WTC11 (cell line): ENCODE results near the gene KXD1. TPM values are rescaled to one million over a fixed set of nuclear protein-coding genes. Genes with fewer than 3 reads are reported as not detected.

Experiments
- ATAC-seq: fragments of 200-7000 bp; cut with Tn5 transposase; 2 replicates; pipeline ENCODE4 v1.10.0; 2021; ENCODE audit warnings: mild to moderate bottlenecking, moderate library complexity
- CTCF ChIA-PET: fragments of 300-600 bp; sonication (Branson Sonifier 250); formaldehyde crosslinking; loops from one replicate; lab custom pipeline; 2021; ENCODE audit warnings: antibody characterized with exemption; lab: Charles Lee
- POLR2A ChIA-PET: fragments of 350-600 bp; sonication (Branson Sonifier 250); formaldehyde crosslinking; loops from one replicate; lab custom pipeline; 2021; ENCODE audit warnings: antibody characterized with exemption; lab: Charles Lee
- DNase-seq: peaks from one replicate; pipeline ENCODE4 v3.0.0; 2021; ENCODE audit warnings: low spot score
- H3K27ac Mint-ChIP-seq: 2 replicates; pipeline ENCODE4 v1.8.0; 2021; ENCODE audit warnings: mixed read lengths
- H3K27me3 Mint-ChIP-seq: 2 replicates; pipeline ENCODE4 v1.8.0; 2021; ENCODE audit warnings: low read depth, mild to moderate bottlenecking, moderate library complexity, mixed read lengths
- H3K36me3 Mint-ChIP-seq: 2 replicates; pipeline ENCODE4 v1.8.0; 2021; ENCODE audit warnings: mixed read lengths
- H3K4me1 Mint-ChIP-seq: 2 replicates; pipeline ENCODE4 v1.8.0; 2022; ENCODE audit warnings: mixed read lengths
- H3K4me3 Mint-ChIP-seq: 2 replicates; pipeline ENCODE4 v1.8.0; 2021; ENCODE audit warnings: mild to moderate bottlenecking, moderate library complexity, mixed read lengths
- H3K9me3 Mint-ChIP-seq: 2 replicates; pipeline ENCODE4 v1.8.0; 2021; ENCODE audit warnings: mixed read lengths
- CREB1 ChIP-seq: sonication (generic); formaldehyde crosslinking; IDR thresholded peaks from 2 replicates; pipeline ENCODE4 v1.8.0; 2023; ENCODE audit warnings: mild to moderate bottlenecking, missing genetic modification reagents
- ELF4 ChIP-seq: sonication (generic); formaldehyde crosslinking; IDR thresholded peaks from 2 replicates; pipeline ENCODE4 v1.8.1; 2022; ENCODE audit warnings: low read depth, mild to moderate bottlenecking, moderate library complexity, missing genetic modification reagents
- EMX1 ChIP-seq: fragments of 250-450 bp; sonication (Bioruptor Pico); IDR thresholded peaks from 2 replicates; pipeline ENCODE4 v1.8.0; 2021; ENCODE audit warnings: mild to moderate bottlenecking
- GRHL2 ChIP-seq: fragments of 250-450 bp; sonication (Bioruptor Pico); IDR thresholded peaks from 2 replicates; pipeline ENCODE4 v1.8.0; 2022; ENCODE audit warnings: mild to moderate bottlenecking, moderate library complexity; ENCODE audit not compliant: insufficient replicate concordance, severe bottlenecking
- KAT7 ChIP-seq: sonication (generic); formaldehyde crosslinking; IDR thresholded peaks from 2 replicates; pipeline ENCODE4 v1.8.1; 2023; ENCODE audit warnings: missing genetic modification reagents, mild to moderate bottlenecking, borderline replicate concordance
- NR1H2 ChIP-seq: sonication (generic); formaldehyde crosslinking; IDR thresholded peaks from 2 replicates; pipeline ENCODE4 v1.9.0; 2021; ENCODE audit warnings: mild to moderate bottlenecking, moderate library complexity, missing genetic modification reagents
- SP1 ChIP-seq: sonication (generic); formaldehyde crosslinking; conservative IDR thresholded peaks from 2 replicates; pipeline ENCODE4 v1.8.1; 2022; ENCODE audit warnings: missing genetic modification reagents
- TCF7 ChIP-seq: sonication (generic); formaldehyde crosslinking; IDR thresholded peaks from 2 replicates; pipeline ENCODE4 v1.8.0; 2022; ENCODE audit warnings: mild to moderate bottlenecking, low read depth, missing genetic modification reagents, moderate library complexity
- TP53 ChIP-seq: sonication (generic); formaldehyde crosslinking; IDR thresholded peaks from 2 replicates; pipeline ENCODE4 v1.8.1; 2023; ENCODE audit warnings: mild to moderate bottlenecking, missing genetic modification reagents
- ZNF138 ChIP-seq: sonication (generic); formaldehyde crosslinking; conservative IDR thresholded peaks from 2 replicates; pipeline ENCODE4 v1.8.1; 2022; ENCODE audit warnings: mild to moderate bottlenecking, moderate library complexity, missing genetic modification reagents
- ZNF396 ChIP-seq: fragments of 250-450 bp; sonication (Bioruptor Pico); IDR thresholded peaks from 2 replicates; pipeline ENCODE4 v1.8.0; 2021; ENCODE audit warnings: mild to moderate bottlenecking, moderate library complexity, borderline replicate concordance
- total RNA-seq: library from RNA; stranded (reverse); gene quantifications from 3 replicates; pipeline ENCODE4 v1.2.3, GENCODE V29; 2021
- TF ChIP-seq, protein P1 (sequence below): sonication (generic); formaldehyde crosslinking; IDR thresholded peaks from 2 replicates; pipeline ENCODE4 v1.8.1; 2022; ENCODE audit warnings: mild to moderate bottlenecking, missing genetic modification reagents, moderate library complexity, borderline replicate concordance
- TF ChIP-seq, protein P2 (sequence below): fragments of 250-450 bp; sonication (Bioruptor Pico); IDR thresholded peaks from 2 replicates; pipeline ENCODE4 v1.9.0; 2021; ENCODE audit warnings: moderate library complexity, mild to moderate bottlenecking, inconsistent platforms, borderline replicate concordance
- TF ChIP-seq, protein P3 (sequence below): sonication (generic); formaldehyde crosslinking; IDR thresholded peaks from 2 replicates; pipeline ENCODE4 v1.8.1; 2023; ENCODE audit warnings: mild to moderate bottlenecking, missing genetic modification reagents
- TF ChIP-seq, protein P4 (sequence below): fragments of 250-450 bp; sonication (Bioruptor Pico); conservative IDR thresholded peaks from 2 replicates; pipeline ENCODE4 v1.9.0; 2021; ENCODE audit warnings: mild to moderate bottlenecking
- TF ChIP-seq, protein P5 (sequence below): fragments of 250-450 bp; sonication (Bioruptor Pico); IDR thresholded peaks from 2 replicates; pipeline ENCODE4 v1.9.0; 2021; ENCODE audit warnings: mild to moderate bottlenecking

KXD1 gene
- total RNA-seq, 1 experiment from 2014 or later: 136 TPM

DNA sequence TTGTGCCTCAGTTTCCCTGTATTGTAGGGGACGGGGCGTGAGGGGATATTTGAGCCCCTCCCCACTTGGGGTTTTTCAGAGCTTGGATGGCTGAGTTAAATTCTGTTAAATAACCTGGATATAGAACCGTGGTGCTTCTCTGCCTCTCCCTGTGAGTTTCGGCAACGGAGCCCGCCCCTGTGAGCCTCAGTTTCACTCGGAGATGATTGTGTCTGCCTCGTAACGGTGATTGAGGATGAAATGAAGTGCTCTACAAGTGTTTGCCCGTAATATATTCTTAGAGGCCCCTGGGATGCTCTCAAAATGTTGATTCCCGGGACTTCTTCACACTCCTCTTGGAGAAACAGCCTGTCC, 509 bp downstream of the KXD1 start (continued):
- TF ChIP-seq, protein P1, sequence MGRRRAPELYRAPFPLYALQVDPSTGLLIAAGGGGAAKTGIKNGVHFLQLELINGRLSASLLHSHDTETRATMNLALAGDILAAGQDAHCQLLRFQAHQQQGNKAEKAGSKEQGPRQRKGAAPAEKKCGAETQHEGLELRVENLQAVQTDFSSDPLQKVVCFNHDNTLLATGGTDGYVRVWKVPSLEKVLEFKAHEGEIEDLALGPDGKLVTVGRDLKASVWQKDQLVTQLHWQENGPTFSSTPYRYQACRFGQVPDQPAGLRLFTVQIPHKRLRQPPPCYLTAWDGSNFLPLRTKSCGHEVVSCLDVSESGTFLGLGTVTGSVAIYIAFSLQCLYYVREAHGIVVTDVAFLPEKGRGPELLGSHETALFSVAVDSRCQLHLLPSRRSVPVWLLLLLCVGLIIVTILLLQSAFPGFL (CRISPR knock-in tag): no peak
- TF ChIP-seq SP1 (CRISPR knock-in tag): no peak

DNA sequence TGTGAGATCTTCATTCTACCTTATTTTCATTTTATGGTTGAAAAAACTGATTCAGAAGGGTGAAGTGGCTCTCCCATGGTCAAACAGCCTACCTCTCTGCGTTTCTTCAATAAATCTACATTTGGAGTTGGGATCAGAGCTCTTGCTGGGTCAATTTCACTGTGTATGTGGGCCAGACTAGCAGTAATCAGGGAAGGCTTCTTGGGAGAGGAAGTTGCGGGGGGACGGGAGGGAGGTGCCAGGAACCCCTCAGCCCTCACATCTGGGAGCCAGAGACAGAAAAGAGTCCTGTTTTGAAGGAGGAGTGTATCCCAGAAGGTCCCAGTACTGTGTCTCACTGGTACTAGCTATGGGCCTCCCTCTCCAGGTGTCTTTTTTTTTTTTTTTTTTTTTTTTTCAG, 934 bp downstream of the KXD1 start:
- no peak for ATAC-seq
- Mint-ChIP-seq H3K27ac (peak overlapping the region; percentile 73), H3K36me3 (peaks cover 15% of the 10 kb centered on the region), H3K9me3 (no peaks in the 10 kb centered on the region), H3K4me3 (peak overlapping the region; percentile 87), H3K27me3 (no peaks in the 10 kb centered on the region), H3K4me1 (peaks cover 8% of the 10 kb centered on the region)
- no peak for DNase-seq
- TF ChIP-seq, protein P2, sequence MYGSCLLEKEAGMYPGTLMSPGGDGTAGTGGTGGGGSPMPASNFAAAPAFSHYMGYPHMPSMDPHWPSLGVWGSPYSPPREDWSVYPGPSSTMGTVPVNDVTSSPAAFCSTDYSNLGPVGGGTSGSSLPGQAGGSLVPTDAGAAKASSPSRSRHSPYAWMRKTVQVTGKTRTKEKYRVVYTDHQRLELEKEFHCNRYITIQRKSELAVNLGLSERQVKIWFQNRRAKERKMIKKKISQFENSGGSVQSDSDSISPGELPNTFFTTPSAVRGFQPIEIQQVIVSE (CRISPR knock-in tag): no peak
- TF ChIP-seq KAT7 (CRISPR knock-in tag) (no peak), EMX1 (CRISPR knock-in tag) (no peak), ZNF396 (CRISPR knock-in tag) (no peak), NR1H2 (CRISPR knock-in tag) (no peak), TCF7 (CRISPR knock-in tag) (no peak), ZNF138 (no peak)
- TF ChIP-seq, protein P3, sequence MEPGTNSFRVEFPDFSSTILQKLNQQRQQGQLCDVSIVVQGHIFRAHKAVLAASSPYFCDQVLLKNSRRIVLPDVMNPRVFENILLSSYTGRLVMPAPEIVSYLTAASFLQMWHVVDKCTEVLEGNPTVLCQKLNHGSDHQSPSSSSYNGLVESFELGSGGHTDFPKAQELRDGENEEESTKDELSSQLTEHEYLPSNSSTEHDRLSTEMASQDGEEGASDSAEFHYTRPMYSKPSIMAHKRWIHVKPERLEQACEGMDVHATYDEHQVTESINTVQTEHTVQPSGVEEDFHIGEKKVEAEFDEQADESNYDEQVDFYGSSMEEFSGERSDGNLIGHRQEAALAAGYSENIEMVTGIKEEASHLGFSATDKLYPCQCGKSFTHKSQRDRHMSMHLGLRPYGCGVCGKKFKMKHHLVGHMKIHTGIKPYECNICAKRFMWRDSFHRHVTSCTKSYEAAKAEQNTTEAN (CRISPR knock-in tag): no peak
- TF ChIP-seq, protein P4, sequence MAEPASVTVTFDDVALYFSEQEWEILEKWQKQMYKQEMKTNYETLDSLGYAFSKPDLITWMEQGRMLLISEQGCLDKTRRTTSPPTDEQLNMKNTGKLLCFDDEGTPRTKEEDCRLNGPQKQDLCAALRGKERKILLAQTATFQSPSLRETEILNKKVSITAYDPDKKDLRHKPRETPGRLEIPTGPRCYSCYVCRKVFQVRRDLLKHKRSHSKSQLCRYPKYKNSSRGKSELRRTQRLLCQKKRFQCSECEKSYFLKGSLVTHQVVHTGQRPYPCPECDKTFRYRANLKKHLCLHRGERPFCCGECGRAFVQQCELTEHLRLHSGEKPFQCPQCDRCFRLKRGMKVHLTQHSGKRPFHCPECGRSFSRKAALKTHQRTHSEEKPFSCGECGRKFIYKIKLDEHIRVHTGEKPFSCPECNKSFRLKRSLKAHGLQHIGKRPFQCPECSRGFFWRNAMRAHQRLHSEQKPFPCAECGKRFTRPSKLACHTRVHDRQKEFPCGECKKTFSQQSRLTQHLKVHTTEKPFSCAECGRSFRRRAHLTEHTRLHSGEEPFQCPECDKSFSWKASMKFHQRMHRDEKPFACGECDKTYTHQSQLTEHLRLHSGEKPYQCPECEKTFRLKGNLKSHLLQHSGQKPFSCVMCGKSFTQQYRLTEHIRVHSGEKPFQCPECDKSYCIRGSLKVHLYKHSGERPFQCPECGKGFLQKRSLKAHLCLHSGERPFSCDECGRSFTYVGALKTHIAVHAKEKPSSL: no peak
- POLR2A ChIA-PET: interaction anchor here (0.6 to 2.7 kb wide), 4 partner anchors 9 to 15 kb away, joined by 3 to 8 read pairs (median 4); partner anchors contain the start of genes FKBP8 and UBA52
- CTCF ChIA-PET: interaction anchor here (0.6 to 2.8 kb wide), 13 partner anchors 9 to 1297 kb away, joined by 3 to 15 read pairs (median 5); partner anchors contain the start of genes ELL, REX1BD and UBA52

DNA sequence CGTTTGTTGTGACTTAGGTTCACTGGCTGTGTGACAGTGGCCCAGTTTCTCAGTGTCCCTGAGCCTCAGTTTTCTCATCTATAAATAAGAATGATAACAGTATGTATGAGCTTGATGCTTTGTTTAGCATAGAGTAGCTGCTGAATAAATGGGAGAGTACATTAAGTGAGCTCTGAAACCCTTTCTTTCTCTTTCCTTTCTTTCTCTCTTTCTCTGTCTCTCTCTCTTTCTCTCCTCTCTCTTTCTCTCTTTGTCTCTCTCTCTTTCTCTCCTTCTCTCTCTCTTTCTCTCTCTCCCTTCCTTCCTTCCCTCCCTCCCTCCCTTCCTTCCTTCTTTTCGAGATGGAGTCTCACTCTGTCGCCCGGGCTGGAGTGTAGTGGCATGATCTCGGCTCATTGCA, 2.0 kb downstream of the KXD1 start:
- ChIA-PET POLR2A (no interaction called here), CTCF (interaction anchor here (0.6 to 0.7 kb wide), 2 partner anchors 30 to 98 kb away, joined by 3 read pairs; no protein-coding TSS in a partner anchor)
- TF ChIP-seq KAT7 (CRISPR knock-in tag) (no peak), ZNF396 (CRISPR knock-in tag) (no peak), CREB1 (CRISPR knock-in tag) (no peak), TP53 (no peak)
- DNase-seq: no peak
- H3K9me3 Mint-ChIP-seq: no peaks in the 10 kb centered on the region
- peaks cover 8% of the 10 kb centered on the region for H3K4me1 Mint-ChIP-seq
- H3K36me3 Mint-ChIP-seq: peaks cover 23% of the 10 kb centered on the region
- H3K27me3 Mint-ChIP-seq: no peaks in the 10 kb centered on the region
- peak overlapping the region; percentile 14; the same call in 1 of the 2 replicates for H3K4me3 Mint-ChIP-seq
- ATAC-seq: no peak
- no peak overlapping the region for H3K27ac Mint-ChIP-seq

DNA sequence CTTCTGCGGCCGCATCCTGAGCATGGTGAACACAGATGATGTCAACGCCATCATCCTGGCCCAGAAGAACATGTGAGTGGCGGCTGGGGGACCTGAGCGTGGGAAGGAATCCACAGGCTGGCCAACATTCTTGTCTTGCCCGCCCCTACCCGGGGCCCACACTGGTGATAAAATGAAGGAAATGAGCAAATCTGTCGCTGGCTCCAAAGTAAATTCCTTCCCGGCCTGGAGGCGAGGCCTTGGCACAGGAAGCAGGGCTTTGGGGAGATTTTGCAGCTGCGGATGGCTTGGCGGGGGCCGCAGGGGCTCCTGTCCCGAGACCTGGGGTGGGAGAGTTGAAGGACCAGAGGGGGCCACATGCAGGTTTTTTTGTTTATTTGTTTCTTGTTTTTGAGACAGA, 4.4 kb downstream of the KXD1 start:
- H3K4me3 Mint-ChIP-seq: no peak overlapping the region
- ATAC-seq (no peak), DNase-seq (no peak)
- peaks cover 36% of the 10 kb centered on the region for H3K36me3 Mint-ChIP-seq
- ChIA-PET CTCF (no interaction called here), POLR2A (no interaction called here)
- no peaks in the 10 kb centered on the region for H3K9me3 Mint-ChIP-seq
- TF ChIP-seq ELF4 (CRISPR knock-in tag): no peak
- TF ChIP-seq GRHL2 (CRISPR knock-in tag): no peak
- no peak for TF ChIP-seq TCF7 (CRISPR knock-in tag)
- TF ChIP-seq, protein P5, sequence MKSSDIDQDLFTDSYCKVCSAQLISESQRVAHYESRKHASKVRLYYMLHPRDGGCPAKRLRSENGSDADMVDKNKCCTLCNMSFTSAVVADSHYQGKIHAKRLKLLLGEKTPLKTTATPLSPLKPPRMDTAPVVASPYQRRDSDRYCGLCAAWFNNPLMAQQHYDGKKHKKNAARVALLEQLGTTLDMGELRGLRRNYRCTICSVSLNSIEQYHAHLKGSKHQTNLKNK (CRISPR knock-in tag): no peak
- H3K27me3 Mint-ChIP-seq: no peaks in the 10 kb centered on the region
- peaks cover 8% of the 10 kb centered on the region for H3K4me1 Mint-ChIP-seq
- H3K27ac Mint-ChIP-seq: no peak overlapping the region; the same call in 1 of the 2 replicates
